Mesenteric fat pad (tissue), 1 donor: ENCODE measurements around the gene NME8. TPM values are rescaled to one million over a fixed set of nuclear protein-coding genes. Genes with fewer than 3 reads are reported as not detected.

Experiments
- DNase-seq: peaks from one replicate; pipeline ENCODE4 v3.0.0-alpha.2; 2020; ENCODE audit warnings: low spot score
- total RNA-seq: library from RNA; stranded (reverse); fragmentation: NEBNext Ultra II Directional; extraction: Animal tissue kit (Norgen Biotek cat#: 25700); gene quantifications from one replicate; pipeline ENCODE4 v1.2.1, GENCODE V29; 2021
- donor health status: DM: yes; HTN: yes; CAD: no.

NME8 gene
- total RNA-seq, 1 donor from 2014 or later = 0.45 TPM

DNA sequence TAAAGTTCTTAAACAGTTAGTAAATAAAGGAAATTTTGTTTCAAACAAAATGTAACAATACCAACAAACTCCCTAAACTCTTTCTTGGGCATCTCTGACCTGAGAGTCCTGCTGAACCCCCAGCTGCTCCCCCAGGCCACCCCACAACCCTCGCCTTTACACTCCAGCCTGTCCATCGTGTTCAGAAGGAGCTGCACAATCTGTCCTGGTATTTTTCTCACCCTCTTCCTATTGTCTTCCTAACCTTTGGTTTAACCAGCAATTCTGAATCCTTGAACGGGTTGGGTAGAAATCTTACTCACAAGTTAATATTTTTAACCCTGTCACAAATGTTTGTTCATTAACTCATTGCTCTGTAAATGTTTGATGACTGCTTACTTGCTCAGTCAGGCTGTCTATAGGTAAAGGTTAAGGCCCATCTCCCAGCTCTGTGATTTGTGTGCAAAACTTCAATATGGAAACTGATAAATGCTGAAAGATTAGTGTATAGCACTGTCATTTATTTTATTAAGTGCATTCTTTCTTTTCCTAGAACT, 51.4 kb downstream of the NME8 start:
- no peak for DNase-seq

DNA sequence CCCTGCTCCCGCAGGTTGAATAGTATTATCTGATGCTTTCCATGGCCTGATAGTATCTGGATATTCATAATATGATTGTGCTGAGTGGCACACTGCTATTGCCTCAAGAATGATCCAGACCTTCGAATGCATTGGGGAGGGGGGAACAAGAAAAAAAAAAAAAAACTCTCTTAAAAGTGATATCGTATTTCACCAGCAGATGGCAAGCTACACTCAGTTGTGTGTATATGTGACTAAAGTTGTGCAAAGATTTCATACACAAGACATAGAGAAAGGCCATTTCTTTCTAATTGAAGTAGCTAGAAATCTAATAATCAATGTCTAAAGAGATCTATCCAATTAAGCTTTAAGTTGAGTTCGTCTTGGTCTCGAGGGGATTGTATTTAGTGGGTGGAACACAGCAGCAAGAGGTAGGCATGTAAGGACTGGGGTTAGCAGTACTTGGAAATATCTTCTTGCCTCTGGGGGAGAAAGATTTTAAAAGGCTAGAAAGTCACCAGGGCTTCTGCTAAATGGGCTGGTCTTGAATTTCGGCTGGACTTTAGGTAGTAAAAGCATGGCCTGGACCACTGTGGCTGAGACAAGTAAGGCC, 52.9 kb downstream of the NME8 start:
- DNase-seq = no peak

DNA sequence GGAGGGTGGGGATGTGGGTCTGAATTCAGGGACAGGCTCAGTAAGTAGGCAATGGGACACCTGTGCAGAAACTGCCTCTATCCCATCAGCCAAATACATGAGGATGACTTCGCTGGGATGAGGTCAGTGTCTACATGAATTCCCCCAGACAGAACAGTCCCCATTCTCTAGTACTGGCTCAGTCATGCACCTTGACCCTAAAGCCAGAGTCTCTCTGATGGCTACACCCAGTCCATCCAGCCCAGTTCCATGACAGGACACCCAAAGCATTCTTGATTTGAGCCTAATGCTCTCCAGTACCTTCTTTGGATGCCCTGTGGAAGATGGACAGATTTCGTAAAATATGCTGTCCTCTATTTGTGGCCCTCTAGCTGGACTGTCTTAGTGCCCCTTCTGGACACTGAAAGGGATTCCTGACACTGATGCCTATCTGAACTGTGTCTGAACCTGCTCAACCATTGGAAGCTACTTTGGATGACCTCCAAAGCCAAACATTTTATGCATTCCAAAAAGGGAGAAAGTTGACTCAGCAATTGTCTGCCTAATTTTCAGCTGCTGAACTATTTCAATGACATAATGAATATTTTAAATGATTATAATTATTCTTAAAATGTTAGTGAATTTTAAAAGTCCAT, 53.6 kb downstream of the NME8 start:
- DNase-seq = no peak

DNA sequence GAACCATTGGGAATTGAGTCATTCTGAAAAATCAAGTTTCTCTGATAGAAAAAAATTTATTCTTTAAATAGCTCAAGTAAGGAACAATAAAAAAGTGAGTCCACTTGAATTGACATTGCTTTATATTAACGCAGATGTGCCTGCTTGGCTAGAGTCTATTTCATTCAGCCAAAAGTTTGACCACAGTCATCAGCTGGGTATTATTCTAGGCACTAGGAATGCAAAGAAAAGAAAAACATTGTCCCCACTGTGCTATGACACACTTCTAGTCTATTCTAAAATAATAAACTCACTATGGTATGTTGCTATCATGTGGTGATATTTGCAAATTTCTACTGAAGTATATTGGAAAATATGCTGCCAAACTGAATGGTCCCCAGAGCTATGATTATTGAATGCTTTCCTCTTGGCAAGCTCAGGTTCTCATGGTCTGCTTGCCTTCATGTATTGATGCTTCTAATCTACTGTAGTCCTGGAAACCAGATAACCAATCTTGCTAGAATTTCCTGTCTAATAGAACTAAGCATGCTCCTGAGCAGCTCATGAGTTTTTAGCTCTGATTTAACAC, 59.9 kb downstream of the NME8 start:
- DNase-seq = no peak

DNA sequence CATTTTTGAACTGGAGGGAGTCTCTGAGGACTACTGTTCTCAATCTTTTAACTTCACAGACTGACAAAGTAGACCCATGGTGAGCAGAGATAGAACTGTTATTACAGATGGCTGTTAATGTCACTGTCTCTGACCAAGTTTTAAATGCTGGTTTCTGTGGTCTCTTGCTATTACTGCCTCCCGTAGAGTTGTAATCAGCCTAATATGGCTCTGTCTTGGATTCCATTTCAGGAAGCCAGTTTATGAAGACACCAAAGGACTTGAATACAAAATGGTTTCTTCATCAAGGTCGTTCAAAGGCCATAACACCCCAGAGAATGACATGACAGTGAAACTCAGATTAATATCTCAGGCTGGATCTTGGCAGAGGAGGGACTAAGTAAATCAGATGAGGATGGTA, 64.4 kb downstream of the NME8 start:
- DNase-seq = no peak

DNA sequence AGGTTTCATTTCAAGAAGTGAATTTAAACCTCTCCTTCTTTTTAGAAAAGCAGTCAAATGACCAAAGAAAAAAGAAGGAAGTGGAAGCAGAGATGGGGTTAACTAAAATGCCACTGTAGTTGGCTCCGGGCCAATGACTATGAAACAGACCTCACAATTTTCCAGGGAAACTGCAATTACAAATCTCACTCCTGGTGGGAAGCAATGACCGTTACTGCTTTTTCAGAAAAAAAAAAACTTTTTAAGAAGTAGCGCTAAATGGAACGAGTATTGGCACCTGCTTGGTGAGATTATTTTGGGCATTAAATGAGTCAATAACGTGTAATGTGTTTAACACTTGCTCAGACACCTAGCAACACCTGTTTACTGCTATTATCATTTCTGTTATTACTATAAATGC, 67.0 kb downstream of the NME8 start:
- DNase-seq = no peak

DNA sequence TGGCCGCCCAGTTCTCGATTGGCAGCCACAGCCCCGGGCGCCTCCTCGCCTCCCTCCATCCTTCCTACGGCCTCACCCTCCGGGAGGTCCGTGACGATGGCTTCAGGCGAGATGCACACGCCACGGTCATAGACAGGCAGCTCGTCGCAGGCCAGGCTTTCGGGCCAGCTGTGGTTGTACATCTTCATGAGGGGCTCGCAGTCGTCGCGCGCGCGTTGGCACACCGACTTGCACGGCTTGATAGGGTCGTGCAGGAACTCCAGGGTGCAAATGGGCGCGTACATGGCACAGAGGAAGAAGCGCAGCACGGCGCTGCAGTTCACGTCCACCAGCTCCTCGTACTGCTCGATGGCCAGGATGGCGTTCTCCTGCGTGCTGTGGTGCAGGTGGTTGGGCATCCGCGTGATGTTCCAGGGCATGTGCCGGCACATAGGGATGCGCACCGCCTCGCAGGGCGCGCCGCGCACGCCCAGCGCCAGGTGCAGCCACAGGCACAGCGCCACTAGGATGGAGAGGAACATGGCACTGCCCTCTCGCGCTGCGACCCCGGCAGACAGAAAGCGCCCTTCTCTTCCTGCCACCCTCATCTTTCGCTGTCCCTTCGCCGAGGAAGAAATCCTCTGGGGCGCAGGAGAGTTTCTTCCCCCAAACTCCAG, 67.7 kb downstream of the NME8 start:
- no peak for DNase-seq

DNA sequence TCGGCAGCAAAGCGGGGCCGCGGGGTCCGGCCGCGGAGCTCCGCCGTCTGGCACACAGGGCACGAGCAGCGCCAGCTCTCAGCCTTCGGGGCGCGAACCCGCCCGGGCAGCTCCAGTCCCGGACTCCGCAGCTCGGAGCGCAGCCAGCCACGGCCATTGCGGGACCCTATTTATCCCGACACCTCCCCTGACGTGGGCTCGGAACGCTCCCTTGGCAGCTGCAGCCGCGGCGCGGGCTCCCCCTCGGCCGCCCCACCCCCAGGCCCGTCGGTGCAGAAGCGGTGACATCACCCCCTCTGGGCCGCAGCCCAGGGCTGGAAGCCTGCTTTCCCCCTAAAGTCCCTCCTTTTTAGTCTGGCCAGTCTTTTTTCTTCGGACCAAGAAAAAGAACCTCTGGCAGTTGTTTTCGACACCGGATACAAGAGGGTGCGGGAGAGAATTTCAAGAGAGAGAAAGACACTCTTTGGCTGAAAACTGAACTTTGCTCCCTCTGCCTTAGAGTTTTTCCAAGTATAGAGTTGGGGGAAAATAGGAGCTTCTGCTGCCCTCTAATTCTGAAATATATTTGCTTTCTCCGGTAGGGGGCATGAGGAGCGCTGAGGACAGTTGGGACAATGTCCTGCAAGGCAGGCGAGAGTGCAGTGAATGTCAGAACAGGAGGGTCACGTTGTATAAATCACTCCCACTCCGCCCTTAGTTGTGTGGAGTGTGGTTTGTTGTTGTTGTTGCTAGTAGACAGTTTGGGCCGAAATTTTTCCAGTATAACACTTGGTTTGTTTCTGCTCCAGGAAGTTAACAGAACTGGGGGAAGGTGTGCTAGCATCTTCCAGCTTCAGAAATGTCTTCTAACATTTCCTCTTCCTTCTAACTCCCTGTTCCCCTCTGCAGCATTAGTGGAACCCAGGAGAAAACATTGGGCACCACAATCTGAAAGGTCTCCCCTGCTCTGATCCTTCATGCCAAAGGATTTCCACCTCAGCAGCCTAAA, 68.6 kb downstream of the NME8 start, which contains the start of gene SFRP4:
TSS of gene SFRP4 (minus strand) at position 145 of the 988 bp plus-strand sequence. CDS start 280 bp downstream, outside the sequence.
- no peak for DNase-seq

DNA sequence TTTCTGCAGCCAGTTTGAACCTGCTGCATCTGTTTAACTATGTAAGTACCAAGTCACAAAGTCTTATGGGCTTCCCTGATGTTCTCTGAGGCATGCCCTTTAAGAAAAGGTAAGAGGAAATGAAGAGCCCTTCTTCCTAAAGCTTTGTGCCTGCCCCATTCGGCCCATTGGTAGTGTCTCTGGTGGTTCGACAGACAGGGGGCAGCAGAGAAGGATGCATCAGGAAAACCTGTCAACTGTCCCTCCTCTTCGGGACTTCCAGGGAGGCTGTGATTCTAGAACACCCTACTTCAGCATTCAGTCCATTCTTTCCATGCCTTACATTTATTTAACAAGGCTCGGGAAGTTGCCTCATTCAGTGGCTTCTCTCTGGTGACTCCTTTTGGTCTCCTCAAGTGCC, 70.1 kb downstream of the NME8 start:
- DNase-seq = no peak

DNA sequence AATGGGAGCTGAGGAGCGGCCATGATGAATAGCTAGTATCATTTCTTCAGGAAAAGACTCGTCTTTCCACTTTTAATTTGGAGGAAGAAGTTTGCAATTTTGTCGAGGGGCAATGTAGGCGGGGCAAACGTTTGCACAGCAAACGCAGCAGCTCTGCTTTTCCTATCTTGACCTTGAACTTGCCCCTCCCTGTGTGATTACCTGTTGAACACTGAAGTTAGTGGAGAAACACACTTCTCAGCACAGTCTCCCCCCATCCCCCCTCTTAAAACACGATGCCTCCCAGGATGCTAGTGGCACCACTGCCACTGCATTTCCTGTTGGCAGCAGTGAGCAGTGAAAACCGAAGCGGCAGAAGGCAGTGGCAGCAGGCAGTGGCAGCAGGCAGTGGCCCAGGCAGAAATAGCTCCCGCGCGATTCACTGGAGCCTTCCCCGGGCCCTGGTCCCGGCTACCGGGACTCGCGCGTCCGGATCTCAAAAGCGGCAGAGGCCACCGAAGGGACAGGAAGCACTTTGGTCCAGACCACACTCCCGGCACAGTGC, 72.0 kb downstream of the NME8 start, which contains the start of gene EPDR1:
TSS of gene EPDR1 (plus strand) at position 336 of the 544 bp plus-strand sequence. CDS start 300 bp downstream, outside the sequence.
- no peak for DNase-seq

DNA sequence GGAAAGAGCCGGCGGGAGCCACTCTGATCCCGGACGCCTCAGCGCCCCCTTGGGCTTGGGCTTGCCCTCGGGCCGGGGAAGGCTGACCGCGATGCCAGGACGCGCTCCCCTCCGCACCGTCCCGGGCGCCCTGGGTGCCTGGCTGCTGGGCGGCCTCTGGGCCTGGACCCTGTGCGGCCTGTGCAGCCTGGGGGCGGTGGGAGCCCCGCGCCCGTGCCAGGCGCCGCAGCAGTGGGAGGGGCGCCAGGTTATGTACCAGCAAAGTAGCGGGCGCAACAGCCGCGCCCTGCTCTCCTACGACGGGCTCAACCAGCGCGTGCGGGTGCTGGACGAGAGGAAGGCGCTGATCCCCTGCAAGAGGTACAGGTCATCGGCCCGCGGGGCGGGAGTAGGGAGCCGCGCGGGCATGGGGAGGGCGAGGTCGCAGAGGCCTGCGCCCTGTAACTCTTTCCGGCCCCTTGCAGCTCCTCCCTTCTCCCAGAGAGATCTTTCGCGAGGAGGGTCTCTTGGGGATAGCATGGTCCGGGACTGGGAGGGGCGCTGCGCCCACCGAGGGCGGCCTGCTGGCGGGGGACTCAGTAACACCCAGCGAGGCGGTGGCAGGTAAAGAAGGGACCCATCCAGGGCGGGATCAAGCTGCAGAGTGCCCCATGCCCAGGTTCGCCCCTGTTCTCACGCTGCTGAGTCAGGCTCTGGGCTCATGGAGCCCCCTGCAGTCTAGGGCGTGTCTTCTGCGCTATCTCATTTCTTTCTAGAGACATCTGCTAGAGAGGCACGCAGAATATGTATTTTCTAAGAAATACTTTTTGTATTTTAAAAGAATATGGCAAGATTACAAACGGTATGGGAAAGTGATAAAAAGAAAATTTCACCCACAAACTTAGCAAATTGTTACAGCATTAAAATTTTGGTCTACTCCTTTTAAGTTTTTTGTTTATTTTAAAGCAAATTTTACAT, 72.7 kb downstream of the NME8 start:
- DNase-seq = peak; percentile 91

DNA sequence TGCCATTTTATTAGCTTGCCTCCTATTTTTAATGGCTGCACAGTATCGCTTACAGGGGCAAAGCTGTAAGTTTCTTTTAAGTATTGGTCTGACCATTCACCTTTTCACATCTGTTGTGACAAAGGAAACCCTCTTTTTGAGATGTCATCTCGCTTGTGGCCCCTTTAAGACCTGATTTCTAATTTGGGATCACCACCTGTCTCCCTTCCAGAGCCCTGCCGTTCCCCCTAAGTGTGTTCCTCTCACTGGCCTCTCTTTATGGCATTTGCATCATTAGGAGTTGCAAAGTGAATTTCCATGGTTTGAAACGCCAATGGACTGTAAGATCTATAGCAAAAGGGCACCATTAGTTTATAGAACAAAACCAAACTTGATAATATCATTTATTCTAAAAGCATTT, 73.5 kb downstream of the NME8 start:
- no peak for DNase-seq

DNA sequence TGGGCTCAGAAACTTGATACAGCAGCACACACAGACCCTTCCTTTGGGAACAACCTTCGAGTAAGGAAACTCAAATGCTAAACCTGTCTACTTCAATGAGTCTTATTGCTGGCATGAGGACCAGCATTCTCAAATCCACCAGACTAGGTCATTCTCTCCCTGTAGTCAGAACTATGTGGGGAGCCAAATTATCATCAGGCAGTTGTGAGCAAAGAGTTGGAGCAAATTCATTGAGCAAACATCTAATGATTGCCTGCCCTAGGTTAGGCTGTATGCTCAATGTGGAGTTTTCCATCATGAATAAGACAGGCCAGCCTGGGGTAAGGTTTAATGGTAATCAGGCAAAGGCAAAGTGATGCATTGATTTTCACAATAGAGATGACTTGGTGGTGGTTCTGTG, 75.6 kb downstream of the NME8 start:
- no peak for DNase-seq

DNA sequence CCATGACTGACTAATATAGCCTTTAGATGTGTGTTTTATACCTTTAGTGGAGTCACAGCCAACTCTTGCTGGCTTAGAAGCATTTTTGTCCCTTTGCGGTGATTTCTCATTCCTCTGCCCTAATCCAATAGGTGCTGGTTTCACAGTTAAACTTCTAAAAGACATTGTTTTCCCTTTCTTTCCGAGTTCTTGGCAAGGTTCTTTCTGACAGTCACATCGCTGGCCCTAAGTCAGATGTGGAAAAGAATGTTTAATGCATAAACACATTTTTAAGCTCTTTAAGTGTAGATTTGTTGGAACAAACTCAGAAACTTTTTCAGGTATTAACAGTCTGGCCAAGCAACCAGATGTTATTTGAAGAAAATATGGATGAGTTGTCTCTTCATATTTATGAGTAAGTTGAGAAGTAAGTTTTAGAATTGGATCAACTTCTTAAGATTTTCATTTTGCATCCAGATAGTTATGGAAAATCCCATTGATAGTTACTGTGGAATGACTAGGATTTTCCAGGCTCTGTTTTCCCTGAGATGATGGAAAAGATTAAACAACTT, 76.2 kb downstream of the NME8 start:
- no peak for DNase-seq

DNA sequence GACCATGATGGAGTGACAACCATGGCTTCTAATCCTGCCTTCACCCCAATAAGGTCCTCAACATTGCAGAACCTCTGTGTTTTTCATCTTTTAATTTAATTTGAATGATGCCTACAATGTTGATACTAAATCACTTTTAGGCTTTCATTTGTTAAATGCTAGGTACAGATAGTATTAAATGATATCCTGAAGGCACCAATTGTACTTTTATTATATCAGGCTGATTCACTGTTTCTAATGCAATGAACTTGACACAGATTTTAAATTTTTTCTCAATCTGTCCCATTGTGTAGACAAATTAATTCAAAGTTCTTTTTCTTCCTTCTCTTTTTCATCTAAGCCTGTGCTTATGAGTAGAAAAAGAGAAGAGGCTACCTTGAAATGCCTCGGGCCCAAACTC, 77.2 kb downstream of the NME8 start:
- DNase-seq = no peak

DNA sequence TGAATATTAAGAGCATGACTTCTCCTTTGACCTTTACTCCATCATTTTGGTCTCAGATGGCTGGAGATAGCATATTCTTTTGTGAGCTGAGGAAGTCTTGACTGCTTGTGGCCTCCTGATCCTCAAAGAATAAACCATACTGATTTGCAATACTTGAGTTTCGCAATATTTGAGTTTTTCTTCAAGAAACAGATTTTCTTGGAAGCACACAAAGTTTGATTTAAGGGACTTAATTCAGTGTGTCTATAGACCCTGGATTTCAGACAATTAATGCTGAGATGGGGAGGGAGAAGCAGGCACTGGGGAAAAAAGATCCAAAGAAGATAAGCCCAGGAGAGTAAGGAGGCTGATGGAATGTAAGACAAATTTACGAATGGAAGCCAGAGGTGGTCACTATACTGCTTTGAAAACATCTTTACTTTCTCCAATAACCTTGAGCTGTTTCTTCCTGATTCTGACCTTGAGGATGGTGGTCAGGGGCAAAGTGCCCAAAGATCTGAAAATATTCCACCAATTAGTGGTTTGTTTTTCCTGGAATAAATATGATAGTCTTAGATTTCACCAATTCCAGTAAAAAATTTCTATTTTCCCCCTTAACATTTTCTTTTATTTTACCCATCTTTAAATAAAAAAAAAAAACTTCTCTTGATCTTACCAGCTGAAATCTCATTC, 79.5 kb downstream of the NME8 start:
- no peak for DNase-seq

DNA sequence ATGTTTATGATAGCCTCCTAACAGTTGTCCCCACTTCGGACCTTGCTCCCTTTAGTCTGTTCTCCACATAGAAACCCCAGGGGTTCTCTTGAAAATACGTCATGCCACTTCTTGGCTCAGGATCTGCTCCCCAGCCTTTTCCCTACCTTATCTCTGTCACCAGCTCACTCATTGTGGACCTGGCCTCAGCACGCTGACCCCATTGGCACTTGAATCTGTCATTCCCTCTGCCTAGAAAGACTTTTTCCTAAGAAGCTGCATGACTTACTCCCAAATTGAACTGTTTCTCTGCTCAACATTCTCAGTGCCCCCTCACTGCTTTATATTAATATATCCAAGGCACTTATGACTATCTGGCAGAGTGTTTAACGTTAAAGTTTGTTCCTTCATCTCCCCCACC, 80.5 kb downstream of the NME8 start:
- DNase-seq = no peak

DNA sequence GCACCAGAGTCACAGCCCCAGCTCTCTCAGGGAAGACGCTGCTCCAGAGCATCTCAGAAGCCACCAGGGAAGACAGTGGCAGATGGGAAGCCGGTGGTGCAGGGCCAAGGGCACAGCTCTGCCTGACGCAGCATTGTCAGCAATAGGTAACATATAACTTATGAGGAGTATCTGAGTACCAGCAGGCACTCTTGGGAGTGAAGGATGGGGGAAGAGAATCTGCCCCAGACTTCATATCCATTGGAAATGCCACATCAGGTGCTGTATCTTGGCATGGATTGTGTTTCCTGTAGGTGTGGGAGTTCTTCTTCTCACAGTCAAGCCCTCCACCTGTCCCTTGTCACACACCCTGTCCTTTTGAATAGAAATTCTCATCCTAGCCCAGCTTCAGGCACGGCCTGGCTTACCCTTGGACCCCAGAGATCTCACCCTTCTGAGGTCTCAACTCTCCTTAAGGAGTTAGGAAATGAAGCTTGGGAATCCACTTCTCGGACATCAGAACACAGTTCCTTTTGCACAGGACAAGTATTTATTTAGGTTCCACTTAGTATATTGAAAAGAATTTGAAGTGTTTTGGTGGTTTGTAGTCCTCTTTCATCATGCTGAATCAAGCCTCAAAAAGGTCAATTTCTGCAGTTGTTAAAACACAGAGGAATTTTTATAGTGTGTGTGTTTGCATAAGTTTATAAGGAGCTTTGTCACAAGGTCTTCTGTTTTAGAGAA, 82.0 kb downstream of the NME8 start:
- no peak for DNase-seq
